Smooth muscle cell (in vitro differentiated cells): ENCODE data around the gene CCDC86. TPM values are rescaled to one million over a fixed set of nuclear protein-coding genes. Genes with fewer than 3 reads are reported as not detected.

ENCODE experiments used
- DNase-seq: peaks from one replicate; lab custom pipeline; 2025; ENCODE audit not compliant: unreplicated experiment; lab: John Stamatoyannopoulos, UW
- H2AFZ ChIP-seq: fragments of 200-600 bp; sonication (generic); 2 replicates; pipeline ENCODE4 v1.6.0; 2016; ENCODE audit warnings: antibody characterized with exemption, low read depth, mild to moderate bottlenecking
- H3F3A ChIP-seq: fragments of 200-600 bp; sonication (generic); 2 replicates; pipeline ENCODE4 v1.6.0; 2017; ENCODE audit warnings: antibody characterized with exemption, low read depth
- H3K27ac ChIP-seq: fragments of 200-600 bp; sonication (generic); 2 replicates; pipeline ENCODE4 v1.5.1; 2016; ENCODE audit warnings: low read depth, mild to moderate bottlenecking
- H3K27me3 ChIP-seq: fragments of 200-600 bp; sonication (generic); 2 replicates; pipeline ENCODE4 v1.6.1; 2016; ENCODE audit warnings: low read depth, mild to moderate bottlenecking
- H3K36me3 ChIP-seq: fragments of 200-600 bp; sonication (generic); 2 replicates; pipeline ENCODE4 v1.5.1; 2016; ENCODE audit warnings: low read depth
- H3K4me1 ChIP-seq: fragments of 200-600 bp; sonication (generic); 2 replicates; pipeline ENCODE4 v1.5.1; 2016; ENCODE audit warnings: low read depth
- H3K4me2 ChIP-seq: fragments of 200-600 bp; sonication (generic); 2 replicates; pipeline ENCODE4 v1.6.0; 2016; ENCODE audit warnings: mild to moderate bottlenecking
- H3K4me3 ChIP-seq: fragments of 200-600 bp; sonication (generic); 2 replicates; pipeline ENCODE4 v1.5.1; 2016; ENCODE audit warnings: mild to moderate bottlenecking
- H3K79me2 ChIP-seq: fragments of 200-600 bp; sonication (generic); 2 replicates; pipeline ENCODE4 v1.6.0; 2016; ENCODE audit warnings: low read depth, mild to moderate bottlenecking
- H3K9ac ChIP-seq: fragments of 200-600 bp; sonication (generic); 2 replicates; pipeline ENCODE4 v1.6.0; 2016; ENCODE audit warnings: low read depth
- H3K9me3 ChIP-seq: fragments of 200-600 bp; sonication (generic); replicated peaks from 2 replicates; pipeline ENCODE4 v1.5.1; 2016; ENCODE audit warnings: low read depth
- H4K20me1 ChIP-seq: fragments of 200-600 bp; sonication (generic); 2 replicates; pipeline ENCODE4 v1.6.0; 2016; ENCODE audit warnings: low read depth
- CTCF ChIP-seq: fragments of 200-600 bp; sonication (generic); IDR thresholded peaks from 2 replicates; pipeline ENCODE4 v1.5.1; 2017; ENCODE audit warnings: borderline replicate concordance, mild to moderate bottlenecking, antibody characterized with exemption; ENCODE audit not compliant: insufficient read depth, poor library complexity, severe bottlenecking
- WGBS: methylation state at CpG from one replicate; pipeline ENCODE4 v1.1.7; 2016; ENCODE audit warnings: low lambda C conversion rate; 5-methylcytosine and 5-hydroxymethylcytosine counted together
- polyA plus RNA-seq: library from polyadenylated mRNA; unstranded; fragments of >200 nt; fragmentation: Nextera tagmentation; extraction: Ambion mirVana; gene quantifications from 2 replicates; pipeline ENCODE4 v1.2.1, GENCODE V29; 2016
- total RNA-seq: library from RNA; depleted of rRNA; stranded (reverse); fragments of >200 nt; gene quantifications from 2 replicates; pipeline ENCODE4 v1.2.3, GENCODE V29; 2014

Gene CCDC86
- total and polyA plus RNA-seq, 2 experiments from 2014 or later = 7.5 to 24.2 TPM

- Histone ChIP-seq H2AFZ (no peak overlapping the region), H3K27me3 (no peaks in the 10 kb centered on the region), H3F3A (no peaks in the 10 kb centered on the region), H3K9ac (no peak overlapping the region), H3K4me2 (no peak overlapping the region), H3K4me1 (no peaks in the 10 kb centered on the region), H3K27ac (no peak overlapping the region), H4K20me1 (no peaks in the 10 kb centered on the region), H3K9me3 (no peaks in the 10 kb centered on the region), H3K36me3 (no peaks in the 10 kb centered on the region), H3K79me2 (no peaks in the 10 kb centered on the region), H3K4me3 (no peak overlapping the region)
- WGBS = 97% methylated on average over 13 of the region's 13 CpGs
- no peak for TF ChIP-seq CTCF
- DNase-seq = no peak
These were observed 32.8 kb downstream of the CCDC86 start for GRCh38 chr11:60874421-60875365.

DNA sequence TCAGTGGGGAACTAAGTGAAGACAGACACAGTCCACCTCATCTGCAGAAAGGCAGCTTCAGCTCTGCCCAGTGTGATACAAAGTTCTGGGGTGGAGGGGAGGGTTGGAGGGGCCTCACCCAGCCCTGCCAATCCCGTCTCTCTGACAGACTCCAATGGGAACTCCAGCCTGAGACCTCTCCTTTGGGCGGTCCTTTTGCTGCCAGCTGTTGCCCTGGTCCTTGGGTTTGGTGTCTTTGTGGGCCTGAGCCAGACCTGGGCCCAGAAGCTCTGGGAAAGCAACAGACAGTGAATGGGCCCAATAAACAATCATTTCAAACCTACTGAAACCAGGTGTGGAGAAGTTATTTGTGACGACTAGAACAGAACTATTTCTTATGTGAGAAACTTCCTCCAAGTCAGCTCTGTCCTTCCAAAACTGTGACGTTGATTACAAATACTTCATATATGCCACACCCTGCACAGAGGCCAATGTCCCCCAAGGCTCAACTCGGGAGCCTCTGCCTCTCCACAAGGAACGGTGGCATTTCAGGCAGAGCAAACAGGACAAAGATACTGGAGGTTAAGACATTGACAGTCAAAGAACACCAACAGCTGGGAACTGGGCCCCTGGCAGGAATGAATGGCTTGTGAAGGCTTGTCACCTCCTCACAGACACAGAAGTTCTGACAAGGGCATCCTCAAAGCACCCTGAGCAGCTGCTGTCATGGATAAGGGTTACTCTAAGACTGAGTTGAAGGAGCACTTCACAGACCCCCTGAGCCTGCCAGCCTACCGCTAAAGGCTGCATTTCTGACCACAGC lies 33.7 kb downstream of the CCDC86 start:
- Histone ChIP-seq H3K27ac (no peak overlapping the region), H3K4me3 (no peak overlapping the region), H3K4me1 (no peaks in the 10 kb centered on the region), H3K27me3 (no peaks in the 10 kb centered on the region), H3K9me3 (no peaks in the 10 kb centered on the region), H3F3A (no peaks in the 10 kb centered on the region), H3K79me2 (no peaks in the 10 kb centered on the region), H3K4me2 (no peak overlapping the region), H3K9ac (no peak overlapping the region), H2AFZ (no peak overlapping the region), H3K36me3 (no peaks in the 10 kb centered on the region), H4K20me1 (no peaks in the 10 kb centered on the region)
- 96% methylated on average over 7 of the region's 7 CpGs for WGBS
- no peak for TF ChIP-seq CTCF
- no peak for DNase-seq

DNA sequence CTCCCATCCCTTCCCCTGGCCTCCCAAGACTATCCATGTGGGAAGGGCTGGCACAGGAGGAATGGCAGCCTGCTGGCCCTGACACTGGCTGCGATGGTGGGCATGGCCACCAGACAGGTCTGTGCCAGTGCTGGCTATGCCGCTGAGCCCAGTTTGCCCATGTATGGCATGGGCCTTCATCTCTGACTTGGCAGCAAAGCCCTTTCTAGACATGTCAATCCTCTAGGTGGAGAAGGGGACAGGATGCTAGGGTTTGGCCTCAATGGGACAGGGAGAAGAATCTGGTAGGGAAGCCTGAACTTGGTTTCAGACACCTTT lies 34.2 kb downstream of the CCDC86 start:
- H3K9me3 ChIP-seq = no peaks in the 10 kb centered on the region
- H3K36me3 ChIP-seq = no peaks in the 10 kb centered on the region
- no peak overlapping the region for H3K9ac ChIP-seq
- no peak overlapping the region for H3K27ac ChIP-seq
- no peaks in the 10 kb centered on the region for H3K27me3 ChIP-seq
- H4K20me1 ChIP-seq = no peaks in the 10 kb centered on the region
- H3K79me2 ChIP-seq = no peaks in the 10 kb centered on the region
- H3K4me1 ChIP-seq = no peaks in the 10 kb centered on the region
- H3F3A ChIP-seq = no peaks in the 10 kb centered on the region
- DNase-seq = no peak
- no peak for TF ChIP-seq CTCF
- H3K4me3 ChIP-seq = no peak overlapping the region
- H2AFZ ChIP-seq = no peak overlapping the region
- WGBS = 93% methylated on average over 2 of the region's 2 CpGs
- no peak overlapping the region for H3K4me2 ChIP-seq
